Panc1 (cell line): ENCODE measurements around the gene MAP2K6. TPM values are rescaled to one million over a fixed set of nuclear protein-coding genes. Genes with fewer than 3 reads are reported as not detected.

Source experiments
- ATAC-seq: fragments of 200-7000 bp; cut with Tn5 transposase; 2 replicates; pipeline ENCODE4 v1.9.1; 2020; ENCODE audit warnings: mild to moderate bottlenecking, moderate library complexity
- BruUV-seq: library from RNA; stranded (reverse); fragments of 400-500 nt; replicated peaks from 2 replicates; lab custom pipeline; 2021; lab: Mats Ljungman, UMichigan
- CTCF ChIA-PET: fragments of 300-600 bp; sonication (Branson Sonifier 250); formaldehyde crosslinking; loops from one replicate; lab custom pipeline; 2022; ENCODE audit warnings: antibody characterized with exemption; lab: Charles Lee
- POLR2A ChIA-PET: fragments of 300-600 bp; sonication (Branson Sonifier 250); formaldehyde crosslinking; loops from one replicate; lab custom pipeline; 2022; ENCODE audit warnings: antibody characterized with exemption; lab: Charles Lee
- DNase-seq: peaks from one replicate; pipeline ENCODE4 v3.0.0-alpha.2; 2010; ENCODE audit warnings: low read depth, low spot score
- H3K27ac ChIP-seq: 2 replicates; pipeline ENCODE4 v1.5.1; 2011; ENCODE audit warnings: mild to moderate bottlenecking, low read length, inconsistent platforms
- H3K27me3 ChIP-seq: fragments of 200-500 bp; sonication (Bioruptor generic); 2 replicates; pipeline ENCODE4 v1.6.0; 2014; ENCODE audit warnings: low read length, inconsistent platforms; ENCODE audit not compliant: control insufficient read depth, insufficient read depth
- H3K36me3 ChIP-seq: fragments of 200-500 bp; sonication (Bioruptor generic); 2 replicates; pipeline ENCODE4 v1.5.1; 2014; ENCODE audit warnings: inconsistent platforms, mild to moderate bottlenecking, low read length, moderate library complexity; ENCODE audit not compliant: control insufficient read depth, insufficient read depth
- H3K4me1 ChIP-seq: 2 replicates; pipeline ENCODE4 v1.5.1; 2011; ENCODE audit warnings: inconsistent platforms, mild to moderate bottlenecking, low read length, moderate library complexity; ENCODE audit not compliant: control insufficient read depth, insufficient read depth
- H3K4me3 ChIP-seq, 2 experiments: 2 replicates each; pipeline ENCODE4 v1.5.1; 2011 to 2012; ENCODE audit warnings: low read depth in 2 of 2, low read length in 2 of 2, mild to moderate bottlenecking in 2 of 2, inconsistent platforms in 1 of 2, moderate library complexity in 1 of 2
- H3K9me3 ChIP-seq: fragments of 200-500 bp; sonication (Bioruptor generic); 2 replicates; pipeline ENCODE4 v1.5.1; 2014; ENCODE audit warnings: low read depth, mild to moderate bottlenecking, inconsistent platforms, low read length, moderate library complexity; ENCODE audit not compliant: control insufficient read depth, insufficient read depth
- CTCF ChIP-seq: fragments of 450-650 bp; IDR thresholded peaks from 2 replicates; pipeline ENCODE4 v1.5.1; 2017; ENCODE audit warnings: mild to moderate bottlenecking
- POLR2AphosphoS5 ChIP-seq: IDR thresholded peaks from 2 replicates; pipeline ENCODE4 v1.6.1; 2012; ENCODE audit warnings: mild to moderate bottlenecking, low read depth, low read length, moderate library complexity
- REST ChIP-seq, 2 experiments: IDR thresholded peaks; 2 replicates each; pipeline ENCODE4 v1.6.1; 2011 to 2012; ENCODE audit warnings: low read depth in 2 of 2, control low read depth in 1 of 2, low read length in 1 of 2, mild to moderate bottlenecking in 1 of 2, moderate library complexity in 1 of 2; ENCODE audit not compliant: insufficient read depth in 1 of 2
- SIN3A ChIP-seq: IDR thresholded peaks from 2 replicates; pipeline ENCODE4 v1.6.1; 2012; ENCODE audit warnings: low read depth, mild to moderate bottlenecking, low read length, moderate library complexity, borderline replicate concordance; ENCODE audit not compliant: insufficient read depth
- TCF7L2 ChIP-seq: IDR thresholded peaks from 2 replicates; pipeline ENCODE4 v1.6.1; 2011; ENCODE audit warnings: mild to moderate bottlenecking, low read depth, low read length, inconsistent platforms
- in situ Hi-C: cut with HindIII; loops from 2 replicates; pipeline ENCODE4 v1.10.0; 2016; ENCODE audit warnings: low sequenced_read_pairs, low pct_unique_long_range_greater_than_20kb
- intact Hi-C: fragments of 100-400 bp; cut with micrococcal nuclease; formaldehyde crosslinking; loops from one replicate; pipeline ENCODE4 v1.10.0; 2022; ENCODE audit not compliant: unreplicated experiment
- total RNA-seq: library from RNA; stranded (reverse); gene quantifications from one replicate; pipeline ENCODE4 v1.2.1, GENCODE V29; 2021; ENCODE audit not compliant: unreplicated experiment

Gene MAP2K6
- total RNA-seq, 1 experiment from 2014 or later = 11.8 TPM

DNA sequence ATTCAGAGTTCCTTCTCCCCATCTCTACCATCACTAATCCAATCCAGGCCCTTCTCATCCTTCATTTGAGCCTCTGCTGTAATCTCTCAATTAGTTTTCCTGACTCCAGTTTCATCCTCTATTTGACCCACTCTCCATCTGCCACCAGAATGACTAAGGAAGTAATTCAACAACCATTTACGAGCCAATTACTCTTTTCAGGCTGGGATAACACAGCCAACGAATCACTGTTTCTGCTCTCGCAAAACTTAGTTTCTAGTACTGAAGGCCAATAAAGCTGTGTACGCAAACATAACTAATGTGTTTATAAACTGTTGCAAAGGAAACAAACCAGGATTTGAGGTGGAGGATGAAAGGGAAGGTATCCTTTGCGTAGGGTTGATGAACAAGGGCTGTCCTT, 53.7 kb downstream of the MAP2K6 start:
- ChIA-PET CTCF (no interaction called here), POLR2A (no interaction called here)
- Histone ChIP-seq H3K9me3 (no peaks in the 10 kb centered on the region), H3K27ac (no peak overlapping the region), H3K4me1 (no peaks in the 10 kb centered on the region), H3K36me3 (no peaks in the 10 kb centered on the region), H3K4me3 (no peak overlapping the region), H3K27me3 (no peaks in the 10 kb centered on the region)
- peak; percentile 83 for TF ChIP-seq TCF7L2
- no peak for TF ChIP-seq REST (IDR thresholded peaks at IDR 0.05; ENCODE audit: insufficient read depth in 1 of 2, low read depth in 2 of 2, low read length in 1 of 2)
- no peak for TF ChIP-seq CTCF
- no peak for DNase-seq
- in situ Hi-C loops (no loop called here), intact Hi-C loops (no loop called here)
- ATAC-seq = no peak
- BruUV-seq = no TSS peak

DNA sequence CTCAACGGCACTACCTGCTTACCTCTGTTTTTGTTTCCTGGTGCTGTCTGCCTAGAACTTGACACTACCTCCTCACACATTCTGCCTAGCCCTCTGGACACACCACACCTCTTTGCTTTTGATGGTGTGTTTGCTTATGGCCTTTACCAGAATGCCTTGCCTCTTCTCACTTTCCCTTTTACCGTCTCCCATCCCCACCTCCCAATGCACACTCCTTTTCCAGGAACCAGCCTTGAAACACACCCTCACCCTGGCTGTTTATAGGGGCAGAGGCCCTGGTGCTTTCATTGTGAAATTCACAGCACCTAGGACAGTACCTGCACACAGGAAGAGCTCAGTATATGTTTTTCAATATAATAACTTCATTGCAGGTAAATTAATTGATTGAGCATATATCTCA, 56.2 kb downstream of the MAP2K6 start:
- in situ Hi-C loops = no loop called here
- POLR2A ChIA-PET = no interaction called here
- no peak for TF ChIP-seq POLR2AphosphoS5
- TF ChIP-seq REST (IDR thresholded peaks at IDR 0.05; ENCODE audit: insufficient read depth in 1 of 2, low read depth in 2 of 2, low read length in 1 of 2) = no peak
- no peak for TF ChIP-seq SIN3A
- no peak for TF ChIP-seq CTCF
- TF ChIP-seq TCF7L2 = no peak

More for the DNA sequence above, 56.2 kb downstream of the MAP2K6 start:
- ATAC-seq (no peak), DNase-seq (no peak)
- Histone ChIP-seq H3K27ac (no peak overlapping the region), H3K4me1 (no peaks in the 10 kb centered on the region), H3K4me3 (no peak overlapping the region), H3K9me3 (no peaks in the 10 kb centered on the region), H3K27me3 (no peaks in the 10 kb centered on the region), H3K36me3 (no peaks in the 10 kb centered on the region)
- CTCF ChIA-PET = no interaction called here
- BruUV-seq = no TSS peak
- intact Hi-C loops = no loop called here
